BE2C (cell line): ENCODE measurements around the gene LIMA1.

Source experiments
- DNase-seq: peaks from one replicate; pipeline ENCODE4 v3.0.0-alpha.2; 2020
- H3K27me3 ChIP-seq: fragments of 250-450 bp; sonication (Bioruptor Pico); 2 replicates; pipeline ENCODE4 v1.5.1; 2020; ENCODE audit warnings: mild to moderate bottlenecking
- H3K36me3 ChIP-seq: fragments of 250-450 bp; sonication (Bioruptor Pico); 2 replicates; pipeline ENCODE4 v1.5.1; 2020; ENCODE audit warnings: mild to moderate bottlenecking
- H3K4me1 ChIP-seq: fragments of 250-450 bp; sonication (Bioruptor Pico); 2 replicates; pipeline ENCODE4 v1.5.1; 2020
- H3K4me3 ChIP-seq: 2 replicates; pipeline ENCODE4 v1.5.1; 2011; ENCODE audit warnings: low read depth, low read length
- H3K9me3 ChIP-seq: fragments of 250-450 bp; sonication (Bioruptor Pico); 2 replicates; pipeline ENCODE4 v1.5.1; 2020
- TF ChIP-seq, protein P1 (sequence below): IDR thresholded peaks from 2 replicates; pipeline ENCODE4 v1.5.1; 2012; ENCODE audit warnings: mild to moderate bottlenecking, low read depth, low read length

Gene LIMA1

DNA sequence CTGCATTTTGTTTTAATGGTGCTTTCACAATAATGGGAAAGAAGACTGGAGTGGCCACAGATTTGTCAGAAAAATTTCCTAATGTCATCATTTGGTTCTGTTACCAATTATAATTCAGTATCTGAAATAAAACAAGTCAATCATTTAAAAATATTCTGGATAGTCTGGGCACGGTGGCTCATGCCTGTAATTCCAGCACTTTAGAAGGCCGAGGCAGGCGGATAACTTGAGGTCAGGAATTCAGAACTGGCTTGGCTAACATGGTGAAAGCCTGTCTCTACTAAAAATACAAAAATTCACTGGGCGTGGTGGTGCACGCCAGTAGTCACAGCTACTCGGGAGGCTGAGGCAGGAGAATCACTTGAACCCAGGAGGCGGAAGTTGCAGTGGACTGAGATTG, 4.0 kb upstream of the LIMA1 start:
- no peak for DNase-seq
- Histone ChIP-seq H3K27me3 (peaks cover 4% of the 10 kb centered on the region; the same call in 1 of the 2 replicates), H3K4me1 (no peaks in the 10 kb centered on the region), H3K36me3 (no peaks in the 10 kb centered on the region), H3K4me3 (no peak overlapping the region), H3K9me3 (no peaks in the 10 kb centered on the region)
- TF ChIP-seq, protein P1, sequence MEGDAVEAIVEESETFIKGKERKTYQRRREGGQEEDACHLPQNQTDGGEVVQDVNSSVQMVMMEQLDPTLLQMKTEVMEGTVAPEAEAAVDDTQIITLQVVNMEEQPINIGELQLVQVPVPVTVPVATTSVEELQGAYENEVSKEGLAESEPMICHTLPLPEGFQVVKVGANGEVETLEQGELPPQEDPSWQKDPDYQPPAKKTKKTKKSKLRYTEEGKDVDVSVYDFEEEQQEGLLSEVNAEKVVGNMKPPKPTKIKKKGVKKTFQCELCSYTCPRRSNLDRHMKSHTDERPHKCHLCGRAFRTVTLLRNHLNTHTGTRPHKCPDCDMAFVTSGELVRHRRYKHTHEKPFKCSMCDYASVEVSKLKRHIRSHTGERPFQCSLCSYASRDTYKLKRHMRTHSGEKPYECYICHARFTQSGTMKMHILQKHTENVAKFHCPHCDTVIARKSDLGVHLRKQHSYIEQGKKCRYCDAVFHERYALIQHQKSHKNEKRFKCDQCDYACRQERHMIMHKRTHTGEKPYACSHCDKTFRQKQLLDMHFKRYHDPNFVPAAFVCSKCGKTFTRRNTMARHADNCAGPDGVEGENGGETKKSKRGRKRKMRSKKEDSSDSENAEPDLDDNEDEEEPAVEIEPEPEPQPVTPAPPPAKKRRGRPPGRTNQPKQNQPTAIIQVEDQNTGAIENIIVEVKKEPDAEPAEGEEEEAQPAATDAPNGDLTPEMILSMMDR = no peak

DNA sequence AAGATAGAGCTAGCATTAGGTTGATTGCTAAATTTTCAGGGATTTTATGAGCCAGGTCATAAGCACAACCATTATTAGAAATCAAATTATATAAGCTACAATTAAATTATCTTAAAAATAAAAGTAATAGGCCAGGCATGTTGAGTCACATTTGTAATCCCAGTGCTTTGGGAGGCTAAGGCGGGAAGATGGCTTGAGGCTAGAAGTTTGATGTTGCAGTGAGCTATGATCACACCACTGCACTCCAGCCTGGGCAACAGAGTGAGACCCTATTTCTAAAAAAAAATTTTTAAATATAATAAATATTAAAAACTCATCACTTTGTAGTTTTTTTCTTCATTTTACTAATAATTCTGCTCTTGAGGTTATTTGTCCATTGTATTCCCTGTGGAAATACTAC, 1.9 kb upstream of the LIMA1 start:
- Histone ChIP-seq H3K27me3 (peaks cover 4% of the 10 kb centered on the region; the same call in 1 of the 2 replicates), H3K4me3 (no peak overlapping the region), H3K9me3 (no peaks in the 10 kb centered on the region), H3K4me1 (no peaks in the 10 kb centered on the region), H3K36me3 (no peaks in the 10 kb centered on the region)
- TF ChIP-seq, protein P1 = no peak
- DNase-seq = no peak

DNA sequence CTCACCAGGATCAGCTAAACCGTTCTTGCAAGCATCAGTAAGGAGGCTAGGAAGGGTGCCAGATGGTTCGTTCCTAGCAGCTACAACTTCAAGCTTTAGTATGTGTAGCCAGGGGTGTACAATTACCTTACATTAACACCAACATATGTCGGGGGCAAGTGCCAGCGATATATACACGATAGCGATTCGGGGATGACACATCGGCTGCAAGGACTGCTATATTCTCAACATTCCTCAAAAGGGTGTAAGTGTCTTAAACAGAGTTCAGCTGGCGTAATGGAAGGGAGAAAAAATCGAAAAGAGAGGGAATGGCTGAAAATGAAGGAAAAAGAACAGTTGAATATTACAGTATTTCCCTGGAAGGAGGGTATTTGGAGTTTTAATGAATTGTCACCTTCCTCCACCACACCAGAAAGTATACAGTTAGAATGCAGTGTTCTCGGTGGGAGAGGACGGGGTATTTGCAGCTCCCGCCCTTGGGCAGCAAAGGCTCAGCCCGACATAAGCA, 545 bp downstream of the LIMA1 start:
- Histone ChIP-seq H3K4me3 (peak overlapping the region; percentile 91), H3K4me1 (no peaks in the 10 kb centered on the region), H3K27me3 (peaks cover 4% of the 10 kb centered on the region; the same call in 1 of the 2 replicates), H3K9me3 (no peaks in the 10 kb centered on the region), H3K36me3 (no peaks in the 10 kb centered on the region)
- no peak for DNase-seq
- TF ChIP-seq, protein P1 = no peak

DNA sequence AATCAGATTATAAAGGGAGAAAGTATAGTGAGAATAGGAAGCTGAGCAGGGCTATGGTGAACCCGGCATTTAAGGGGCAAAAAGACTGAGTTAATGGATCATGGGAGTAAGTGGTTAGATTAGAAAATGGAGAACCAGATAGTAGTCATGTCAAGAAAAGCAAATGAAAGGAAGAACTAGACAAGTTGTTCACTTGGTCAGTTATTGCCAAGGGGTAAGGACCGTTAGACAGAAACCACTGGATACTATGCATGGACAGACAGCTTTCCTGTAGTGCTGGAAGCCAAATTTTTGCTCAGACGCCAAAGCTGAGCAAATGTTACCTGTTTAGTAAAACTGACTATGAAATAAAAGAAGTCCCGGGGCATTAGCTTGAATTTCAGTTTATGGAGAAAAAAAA, 3.8 kb downstream of the LIMA1 start:
- no peak overlapping the region for H3K4me3 ChIP-seq
- no peak for DNase-seq
- TF ChIP-seq, protein P1 = no peak
- H3K9me3 ChIP-seq = no peaks in the 10 kb centered on the region
- H3K36me3 ChIP-seq = no peaks in the 10 kb centered on the region
- no peaks in the 10 kb centered on the region for H3K4me1 ChIP-seq
- H3K27me3 ChIP-seq = peaks cover 4% of the 10 kb centered on the region; the same call in 1 of the 2 replicates

DNA sequence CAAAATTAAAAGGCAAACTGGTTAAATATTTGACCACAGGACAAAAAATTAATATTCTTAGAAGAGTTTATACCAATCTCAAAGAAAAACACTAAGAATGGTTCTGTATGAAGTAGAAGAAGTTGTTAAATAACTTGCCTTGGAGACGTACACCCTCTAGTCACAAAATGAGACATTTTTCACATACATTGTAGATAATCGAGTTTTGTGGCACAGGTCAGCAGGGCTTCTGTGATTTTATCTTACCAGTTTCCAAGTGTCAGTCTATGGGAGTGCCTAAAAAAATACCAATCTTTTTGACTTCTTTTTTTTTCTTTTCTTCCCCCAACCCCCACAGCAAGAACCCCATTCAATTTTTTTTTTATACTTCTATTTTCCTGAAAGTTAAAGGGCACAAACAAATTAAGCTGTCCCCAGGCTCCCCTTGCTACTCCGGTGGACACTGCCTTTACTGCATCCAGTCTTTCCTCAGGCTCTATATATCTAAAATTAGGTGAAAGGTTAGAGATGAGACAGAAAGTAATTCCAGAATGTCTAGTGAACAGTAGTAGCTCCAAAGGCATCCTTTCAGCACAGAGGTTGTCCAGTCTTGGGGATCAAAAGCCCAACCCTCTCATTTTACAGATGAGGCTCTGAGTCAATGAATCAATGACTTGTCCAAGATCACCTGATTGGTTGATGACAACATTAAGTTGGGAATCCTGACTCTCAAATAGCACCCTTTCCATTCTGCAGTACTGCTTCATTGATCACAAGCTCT, 6.2 kb downstream of the LIMA1 start:
- no peaks in the 10 kb centered on the region for H3K9me3 ChIP-seq
- H3K27me3 ChIP-seq = no peaks in the 10 kb centered on the region
- no peak overlapping the region for H3K4me3 ChIP-seq
- DNase-seq = no peak
- H3K36me3 ChIP-seq = no peaks in the 10 kb centered on the region
- TF ChIP-seq, protein P1 = no peak
- no peaks in the 10 kb centered on the region for H3K4me1 ChIP-seq

DNA sequence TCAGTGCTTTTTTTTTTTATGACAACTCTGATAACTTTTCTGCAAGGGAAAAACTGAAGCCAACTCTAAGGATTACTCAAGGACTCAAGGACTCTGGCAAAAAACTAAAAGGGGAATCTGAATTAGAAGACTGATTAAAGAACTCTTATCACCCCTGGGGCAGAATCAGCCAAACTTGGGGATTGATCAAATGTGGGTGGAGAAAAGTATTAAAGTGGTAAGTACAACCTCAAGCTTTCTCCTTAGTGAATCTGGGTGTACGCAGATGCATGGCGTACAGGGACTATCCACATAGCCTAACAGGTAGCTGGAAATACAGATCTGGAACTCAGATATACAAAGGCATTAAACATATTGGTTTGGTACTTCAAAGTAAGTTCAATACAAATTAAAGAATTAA, 7.3 kb downstream of the LIMA1 start:
- Histone ChIP-seq H3K4me3 (no peak overlapping the region), H3K36me3 (no peaks in the 10 kb centered on the region), H3K27me3 (no peaks in the 10 kb centered on the region), H3K9me3 (no peaks in the 10 kb centered on the region), H3K4me1 (no peaks in the 10 kb centered on the region)
- no peak for DNase-seq
- TF ChIP-seq, protein P1 = no peak
